NT2/D1 (cell line): ENCODE measurements around the gene KLHL21.

Experiments
- SUZ12 ChIP-seq: IDR thresholded peaks from 2 replicates; pipeline ENCODE4 v1.6.1; 2011; ENCODE audit not compliant: insufficient read length, insufficient read depth; ENCODE audit errors: extremely low read depth
- YY1 ChIP-seq: IDR thresholded peaks from 2 replicates; pipeline ENCODE4 v1.6.1; 2011; ENCODE audit not compliant: insufficient read length, insufficient read depth
- ZNF274 ChIP-seq: IDR thresholded peaks from 2 replicates; pipeline ENCODE4 v1.6.1; 2011; ENCODE audit warnings: mild to moderate bottlenecking, low read depth, low read length

DNA sequence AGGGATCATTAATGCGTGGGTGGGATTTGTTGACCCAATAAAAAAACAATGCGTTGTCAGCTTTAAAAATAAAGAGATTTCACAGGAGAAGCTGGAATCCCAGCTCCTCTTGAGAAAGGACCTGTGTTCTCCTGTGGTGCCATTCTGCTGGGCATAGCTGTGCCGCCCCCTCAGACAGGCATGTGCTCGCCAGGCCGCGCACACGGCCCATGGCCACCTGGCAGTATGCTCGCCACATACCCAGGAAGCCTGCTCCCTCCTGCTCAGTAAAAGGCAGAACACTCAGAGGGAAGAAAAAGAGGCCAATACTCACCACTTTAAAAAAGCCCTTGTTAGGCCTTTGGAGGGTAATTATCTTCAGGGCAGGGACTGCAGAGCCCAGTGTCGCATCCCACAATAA lies 35.1 kb upstream of the KLHL21 start:
- TF ChIP-seq ZNF274 (no peak), YY1 (no peak), SUZ12 (no peak)
